Measurements from ENCODE around the gene OR8D1. TPM values are rescaled to one million over a fixed set of nuclear protein-coding genes. Genes with fewer than 3 reads are reported as not detected.
A peak's percentile ranks its signal among the peaks of the same experiment; 100 is the strongest.

Gene OR8D1
- total and polyA plus RNA-seq, 9 of the 15 experiments (the other 6 are each of a cell fraction or from before 2014, with no cell fraction given): 0.08 to 0.55 TPM; not detected in 7

GRCh38 chr11:124329787-124330478, 16.2 kb upstream of the OR8D1 start:
- Histone ChIP-seq H3K9me1 (ENCODE audit: control insufficient read depth, insufficient read depth, low read length) (no peaks in the 10 kb centered on the region), H3K9me3 (replicated peaks; ENCODE audit: control insufficient read depth, insufficient read depth, low read depth, low read length) (no peaks in the 10 kb centered on the region), H3K4me3 (no peak overlapping the region), H3K4me1 (replicated peaks in 1 of 2; ENCODE audit: control insufficient read depth in 2 of 2, insufficient read depth in 2 of 2, low read length in 2 of 2) (no peaks in the 10 kb centered on the region), H3K27ac (ENCODE audit: extremely low read depth, low read depth, low read length) (no peak overlapping the region), H3K79me2 (ENCODE audit: control insufficient read depth, insufficient read depth, low read length) (no peaks in the 10 kb centered on the region), H3K27me3 (ENCODE audit: control insufficient read depth in 2 of 2, insufficient read depth in 2 of 2, low read length in 2 of 2) (no peaks in the 10 kb centered on the region), H3K36me3 (ENCODE audit: control insufficient read depth, insufficient read depth, low read length) (no peaks in the 10 kb centered on the region), H2AFZ (ENCODE audit: low read depth, low read length) (no peak overlapping the region), H3K4me2 (ENCODE audit: insufficient read depth, low read length) (no peak overlapping the region), H4K20me1 (replicated peaks; ENCODE audit: control insufficient read depth, insufficient read depth, low read length) (no peaks in the 10 kb centered on the region), H3K9ac (ENCODE audit: insufficient read depth in 1 of 2, low read depth in 2 of 2, low read length in 2 of 2) (no peak overlapping the region)
- in situ Hi-C loops (cut with MboI) (no loop called here), intact Hi-C loops (cut with micrococcal nuclease) (loop anchor here (2.0 to 10.0 kb wide), 3 partner anchors 55 to 259 kb away; partner anchors contain the start of gene OR8B2)
- CTCF ChIA-PET (ENCODE audit: low intra/inter-chr PET ratio): no interaction called here
- WGBS (ENCODE audit: insufficient coverage, low coverage, missing lambda C conversion rate): 10% methylated on average over 2 of the region's 2 CpGs
- DNase-seq (ENCODE audit: extremely low read depth in 1 of 4, low spot score in 3 of 4) (no peak), FAIRE-seq (no peak), ATAC-seq (no peak)
- POLR2A ChIA-PET: interaction anchor here (0.6 kb wide), 1 partner anchor 237 kb away, joined by 3 read pairs; no protein-coding TSS in a partner anchor
- no TSS peak for BruUV-seq (replicated peaks)
- TF ChIP-seq HNRNPH1 (optimal IDR thresholded peaks at IDR 0.05; ENCODE audit: low read depth, low read length) (no peak), THAP12 (CRISPR knock-in tag; IDR thresholded peaks at IDR 0.05) (no peak), ZNF740 (CRISPR knock-in tag; IDR thresholded peaks at IDR 0.05) (no peak), ZNF740 (tag; IDR thresholded peaks at IDR 0.05) (no peak), SIX5 (IDR thresholded peaks at IDR 0.05; ENCODE audit: borderline replicate concordance in 1 of 2, insufficient read depth in 1 of 2, low read depth in 1 of 2, low read length in 2 of 2) (no peak), ZNF699 (CRISPR knock-in tag; IDR thresholded peaks at IDR 0.05; ENCODE audit: insufficient replicate concordance) (no peak), FUS (optimal IDR thresholded peaks at IDR 0.05; ENCODE audit: low read depth, low read length) (no peak), KLF16 (IDR thresholded peaks at IDR 0.05) (no peak), REST (IDR thresholded peaks at IDR 0.05; ENCODE audit: borderline replicate concordance) (peak; percentile 53; the same call in 1 of the 2 replicates), REST (CRISPR knock-in tag; IDR thresholded peaks at IDR 0.05; ENCODE audit: low read depth) (no peak)

Measured in K562 (cell line).